GM19328 (cell line): ENCODE data around the gene APEH.

Experiments
- ATAC-seq: cut with Tn5 transposase; IDR thresholded peaks from one replicate; pipeline ENCODE4 v1.9.1; 2021; ENCODE audit warnings: mild to moderate bottlenecking, moderate library complexity; ENCODE audit not compliant: unreplicated experiment

APEH gene

DNA sequence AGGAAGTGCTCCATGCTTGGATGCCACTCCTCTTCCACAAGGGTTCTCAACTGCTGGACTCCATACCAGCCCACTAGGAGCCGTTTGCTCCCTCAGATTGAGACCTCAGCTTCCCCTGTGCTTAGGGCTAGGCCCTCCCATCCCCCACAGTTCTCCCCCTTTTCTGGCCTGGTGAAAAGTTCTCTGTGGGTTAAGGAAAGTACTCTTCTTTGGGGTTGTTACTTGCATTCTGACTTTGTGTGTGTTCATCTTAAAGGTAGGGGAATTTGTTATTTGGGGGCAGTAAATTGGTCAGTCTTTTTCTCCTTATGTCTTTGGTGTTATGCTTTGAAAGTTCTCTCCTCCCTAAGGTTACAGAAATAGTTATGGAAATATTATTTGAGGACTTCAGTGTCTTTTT is 24.0 kb upstream of the APEH start:
- no peak for ATAC-seq

DNA sequence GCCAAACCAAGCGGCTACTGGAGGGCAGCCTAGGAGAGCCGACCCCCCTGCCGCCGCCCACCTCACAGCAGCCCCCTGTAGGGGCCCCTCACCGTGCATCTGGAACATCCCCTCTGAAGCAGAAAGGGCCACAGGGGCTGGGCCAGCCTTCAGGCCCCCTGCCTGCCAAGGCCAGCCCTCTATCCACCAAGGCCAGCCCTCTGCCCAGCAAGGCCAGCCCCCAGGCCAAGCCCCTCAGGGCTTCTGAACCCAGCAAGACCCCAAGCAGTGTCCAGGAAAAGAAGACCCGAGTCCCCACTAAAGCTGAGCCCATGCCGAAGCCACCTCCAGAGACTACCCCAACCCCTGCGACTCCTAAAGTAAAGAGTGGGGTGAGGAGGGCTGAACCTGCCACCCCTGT is 23.5 kb upstream of the APEH start:
- ATAC-seq: no peak

DNA sequence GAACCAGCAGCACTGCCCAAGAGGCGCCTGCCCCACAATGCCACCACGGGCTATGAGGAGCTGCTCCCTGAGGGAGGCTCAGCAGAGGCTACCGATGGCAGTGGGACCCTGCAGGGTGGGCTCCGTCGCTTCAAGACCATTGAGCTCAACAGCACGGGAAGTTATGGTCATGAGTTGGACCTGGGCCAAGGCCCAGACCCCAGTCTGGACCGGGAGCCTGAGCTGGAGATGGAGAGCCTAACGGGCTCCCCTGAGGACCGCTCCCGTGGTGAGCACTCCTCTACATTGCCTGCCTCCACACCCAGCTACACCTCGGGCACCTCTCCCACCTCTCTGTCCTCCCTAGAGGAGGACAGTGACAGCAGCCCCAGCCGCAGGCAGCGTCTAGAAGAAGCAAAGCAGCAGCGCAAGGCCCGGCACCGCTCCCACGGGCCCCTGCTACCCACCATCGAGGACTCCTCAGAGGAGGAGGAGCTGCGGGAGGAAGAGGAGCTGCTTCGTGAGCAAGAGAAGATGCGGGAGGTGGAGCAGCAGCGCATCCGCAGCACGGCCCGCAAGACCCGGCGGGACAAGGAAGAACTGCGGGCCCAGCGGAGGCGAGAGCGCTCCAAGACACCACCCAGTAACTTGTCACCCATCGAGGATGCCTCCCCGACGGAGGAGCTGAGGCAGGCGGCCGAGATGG is 21.8 kb upstream of the APEH start:
- no peak for ATAC-seq

DNA sequence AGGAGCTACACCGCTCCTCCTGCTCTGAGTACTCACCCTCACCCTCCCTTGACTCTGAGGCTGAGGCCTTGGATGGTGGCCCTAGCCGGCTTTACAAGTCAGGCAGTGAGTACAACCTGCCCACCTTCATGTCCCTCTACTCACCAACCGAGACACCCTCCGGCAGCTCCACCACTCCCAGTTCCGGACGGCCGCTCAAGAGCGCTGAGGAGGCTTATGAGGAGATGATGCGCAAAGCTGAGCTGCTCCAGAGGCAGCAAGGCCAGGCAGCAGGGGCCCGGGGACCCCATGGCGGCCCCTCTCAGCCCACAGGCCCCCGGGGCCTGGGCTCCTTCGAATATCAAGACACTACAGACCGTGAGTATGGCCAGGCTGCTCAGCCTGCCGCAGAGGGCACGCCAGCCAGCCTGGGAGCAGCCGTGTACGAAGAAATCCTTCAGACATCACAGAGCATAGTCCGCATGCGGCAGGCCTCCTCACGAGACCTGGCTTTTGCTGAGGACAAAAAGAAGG is 21.2 kb upstream of the APEH start:
- ATAC-seq: no peak

DNA sequence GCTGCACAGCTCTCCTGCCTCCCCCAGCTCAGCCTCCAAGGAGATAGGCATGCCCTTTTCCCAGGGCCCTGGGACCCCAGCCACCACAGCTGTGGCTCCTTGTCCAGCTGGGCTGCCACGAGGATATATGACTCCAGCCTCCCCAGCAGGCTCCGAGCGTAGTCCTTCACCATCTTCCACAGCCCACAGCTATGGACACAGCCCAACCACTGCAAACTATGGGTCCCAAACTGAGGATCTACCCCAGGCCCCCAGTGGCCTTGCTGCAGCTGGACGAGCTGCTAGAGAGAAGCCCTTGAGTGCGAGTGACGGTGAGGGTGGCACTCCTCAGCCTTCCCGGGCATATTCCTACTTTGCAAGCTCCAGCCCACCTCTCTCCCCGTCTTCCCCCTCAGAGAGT is 20.5 kb upstream of the APEH start:
- ATAC-seq: no peak

DNA sequence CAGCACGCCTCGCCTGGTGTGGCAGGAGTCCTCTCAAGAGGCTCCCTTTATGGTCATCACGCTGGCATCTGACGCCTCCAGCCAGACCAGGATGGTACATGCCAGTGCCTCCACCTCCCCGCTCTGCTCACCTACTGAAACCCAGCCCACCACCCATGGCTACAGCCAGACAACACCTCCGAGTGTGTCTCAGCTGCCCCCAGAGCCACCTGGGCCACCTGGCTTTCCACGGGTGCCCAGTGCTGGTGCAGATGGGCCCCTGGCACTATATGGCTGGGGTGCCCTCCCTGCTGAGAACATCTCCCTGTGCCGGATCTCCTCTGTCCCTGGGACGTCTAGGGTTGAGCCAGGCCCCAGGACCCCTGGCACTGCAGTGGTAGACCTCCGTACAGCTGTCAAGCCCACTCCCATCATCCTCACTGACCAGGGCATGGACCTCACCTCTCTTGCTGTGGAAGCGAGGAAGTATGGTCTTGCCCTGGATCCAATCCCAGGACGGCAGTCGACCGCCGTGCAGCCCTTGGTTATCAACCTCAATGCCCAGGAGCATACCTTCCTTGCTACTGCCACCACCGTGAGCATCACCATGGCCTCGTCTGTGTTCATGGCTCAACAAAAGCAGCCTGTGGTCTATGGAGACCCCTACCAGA is 19.9 kb upstream of the APEH start:
- no peak for ATAC-seq

DNA sequence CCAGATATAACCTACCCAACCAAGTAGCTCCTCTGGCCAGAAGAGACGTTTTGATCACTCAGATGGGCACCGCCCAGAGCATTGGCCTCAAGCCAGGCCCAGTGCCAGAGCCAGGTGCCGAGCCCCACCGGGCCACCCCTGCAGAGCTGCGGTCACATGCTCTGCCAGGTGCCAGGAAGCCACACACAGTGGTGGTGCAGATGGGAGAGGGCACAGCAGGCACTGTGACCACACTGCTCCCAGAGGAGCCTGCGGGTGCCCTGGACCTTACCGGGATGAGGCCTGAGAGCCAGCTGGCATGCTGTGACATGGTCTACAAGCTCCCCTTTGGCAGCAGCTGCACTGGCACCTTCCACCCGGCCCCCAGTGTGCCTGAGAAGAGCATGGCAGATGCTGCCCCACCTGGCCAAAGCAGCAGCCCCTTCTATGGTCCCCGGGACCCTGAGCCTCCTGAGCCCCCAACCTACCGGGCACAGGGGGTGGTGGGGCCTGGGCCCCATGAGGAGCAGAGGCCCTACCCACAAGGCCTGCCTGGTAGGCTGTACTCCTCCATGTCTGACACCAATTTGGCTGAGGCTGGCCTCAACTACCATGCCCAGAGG is 19.1 kb upstream of the APEH start:
- no peak for ATAC-seq

DNA sequence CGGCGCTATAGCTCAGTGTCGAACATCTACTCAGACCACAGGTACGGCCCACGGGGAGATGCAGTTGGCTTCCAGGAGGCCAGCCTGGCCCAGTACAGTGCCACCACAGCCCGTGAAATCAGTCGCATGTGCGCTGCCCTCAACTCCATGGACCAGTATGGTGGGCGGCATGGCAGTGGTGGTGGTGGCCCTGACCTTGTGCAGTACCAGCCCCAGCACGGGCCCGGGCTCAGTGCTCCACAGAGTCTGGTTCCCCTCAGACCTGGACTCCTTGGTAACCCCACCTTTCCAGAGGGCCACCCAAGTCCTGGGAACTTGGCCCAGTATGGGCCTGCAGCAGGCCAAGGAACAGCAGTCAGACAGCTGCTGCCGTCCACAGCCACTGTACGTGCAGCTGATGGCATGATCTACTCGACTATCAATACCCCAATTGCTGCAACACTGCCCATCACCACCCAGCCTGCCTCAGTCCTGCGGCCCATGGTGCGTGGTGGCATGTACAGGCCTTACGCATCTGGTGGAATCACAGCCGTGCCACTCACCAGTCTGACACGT is 18.3 kb upstream of the APEH start:
- ATAC-seq: no peak

DNA sequence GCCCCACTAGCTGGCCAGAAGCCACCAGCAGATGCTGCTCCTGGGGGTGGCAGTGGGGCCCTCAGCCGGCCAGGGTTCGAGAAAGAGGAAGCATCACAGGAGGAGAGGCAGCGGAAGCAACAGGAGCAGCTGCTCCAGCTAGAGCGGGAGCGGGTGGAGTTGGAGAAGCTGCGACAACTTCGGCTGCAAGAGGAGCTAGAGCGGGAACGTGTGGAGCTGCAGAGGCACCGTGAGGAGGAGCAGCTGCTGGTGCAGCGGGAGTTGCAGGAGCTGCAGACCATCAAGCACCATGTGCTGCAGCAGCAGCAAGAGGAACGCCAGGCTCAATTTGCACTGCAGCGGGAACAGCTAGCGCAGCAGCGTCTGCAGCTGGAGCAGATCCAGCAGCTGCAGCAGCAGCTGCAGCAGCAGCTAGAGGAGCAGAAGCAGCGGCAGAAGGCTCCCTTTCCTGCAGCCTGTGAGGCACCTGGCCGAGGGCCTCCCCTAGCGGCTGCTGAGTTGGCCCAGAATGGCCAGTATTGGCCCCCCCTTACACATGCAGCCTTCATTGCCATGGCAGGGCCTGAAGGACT is 17.5 kb upstream of the APEH start:
- ATAC-seq: no peak

DNA sequence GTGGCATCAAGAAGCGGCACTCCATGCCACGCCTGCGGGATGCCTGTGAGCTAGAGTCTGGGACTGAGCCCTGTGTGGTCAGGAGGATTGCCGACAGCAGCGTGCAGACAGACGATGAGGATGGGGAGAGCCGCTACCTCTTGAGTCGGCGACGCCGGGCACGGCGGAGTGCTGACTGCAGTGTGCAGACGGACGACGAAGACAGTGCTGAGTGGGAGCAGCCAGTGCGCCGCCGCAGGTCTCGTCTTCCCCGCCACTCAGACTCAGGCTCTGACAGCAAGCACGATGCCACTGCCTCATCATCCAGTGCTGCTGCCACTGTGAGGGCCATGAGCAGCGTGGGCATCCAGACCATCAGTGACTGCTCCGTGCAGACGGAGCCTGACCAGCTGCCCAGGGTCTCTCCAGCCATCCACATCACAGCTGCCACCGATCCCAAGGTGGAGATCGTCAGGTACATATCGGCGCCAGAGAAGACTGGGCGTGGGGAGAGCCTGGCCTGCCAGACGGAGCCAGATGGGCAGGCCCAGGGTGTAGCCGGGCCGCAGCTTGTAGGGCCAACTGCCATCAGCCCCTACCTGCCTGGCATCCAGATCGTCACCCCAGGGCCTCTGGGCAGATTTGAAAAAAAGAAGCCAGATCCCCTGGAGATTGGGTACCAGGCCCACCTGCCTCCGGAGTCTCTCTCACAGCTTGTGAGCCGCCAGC is 16.8 kb upstream of the APEH start:
- ATAC-seq: no peak

DNA sequence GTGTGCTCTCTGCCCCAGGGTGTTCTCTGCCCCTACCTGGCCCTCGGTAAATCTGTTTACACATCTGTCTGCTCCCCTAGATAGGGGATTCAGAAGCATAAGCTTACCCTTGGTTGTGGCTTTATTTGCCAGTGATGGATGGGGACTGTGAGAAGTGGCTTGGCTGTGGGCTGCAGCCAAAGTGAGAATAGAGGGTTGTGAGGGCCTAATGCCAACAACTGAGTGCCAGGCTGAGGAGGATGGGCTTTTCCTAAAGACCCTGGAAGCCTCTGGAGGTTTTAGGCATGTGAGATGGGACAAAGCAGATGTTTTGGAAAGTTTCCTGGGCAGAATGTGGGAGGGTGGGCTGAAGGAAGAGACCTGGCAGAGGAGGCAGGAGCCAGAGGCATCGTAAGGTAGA is 15.4 kb upstream of the APEH start:
- no peak for ATAC-seq

DNA sequence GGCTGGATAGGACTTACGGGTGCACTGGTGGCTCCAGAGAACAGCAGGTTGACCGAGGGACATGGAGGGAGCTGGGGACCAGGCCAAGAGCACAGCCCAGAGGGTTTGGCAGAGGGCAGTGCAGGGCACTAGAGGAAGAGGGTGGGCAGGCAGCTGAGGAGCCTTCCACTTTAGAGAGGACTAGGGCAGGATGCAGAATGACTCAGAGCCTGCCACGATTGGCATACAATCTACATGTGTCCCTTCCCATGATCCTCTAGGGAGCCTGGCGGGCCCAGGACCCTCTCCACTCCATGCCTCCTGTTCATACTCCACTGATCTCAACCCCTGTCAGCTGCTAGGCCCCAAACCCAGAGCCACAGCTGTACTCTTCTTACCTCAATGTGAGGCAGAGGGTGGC is 14.4 kb upstream of the APEH start:
- ATAC-seq: no peak

DNA sequence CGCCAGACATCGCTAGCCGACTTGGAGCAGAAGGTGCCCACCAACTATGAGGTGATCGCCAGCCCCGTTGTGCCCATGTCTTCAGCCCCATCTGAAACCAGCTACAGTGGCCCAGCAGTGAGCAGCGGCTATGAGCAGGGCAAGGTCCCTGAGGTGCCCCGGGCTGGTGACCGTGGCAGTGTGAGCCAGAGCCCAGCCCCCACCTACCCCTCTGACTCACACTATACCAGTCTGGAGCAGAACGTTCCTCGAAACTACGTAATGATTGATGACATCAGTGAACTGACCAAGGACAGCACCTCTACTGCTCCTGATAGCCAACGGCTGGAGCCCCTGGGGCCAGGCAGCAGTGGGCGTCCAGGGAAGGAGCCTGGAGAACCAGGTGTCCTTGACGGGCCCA is 12.9 kb upstream of the APEH start:
- ATAC-seq: no peak

DNA sequence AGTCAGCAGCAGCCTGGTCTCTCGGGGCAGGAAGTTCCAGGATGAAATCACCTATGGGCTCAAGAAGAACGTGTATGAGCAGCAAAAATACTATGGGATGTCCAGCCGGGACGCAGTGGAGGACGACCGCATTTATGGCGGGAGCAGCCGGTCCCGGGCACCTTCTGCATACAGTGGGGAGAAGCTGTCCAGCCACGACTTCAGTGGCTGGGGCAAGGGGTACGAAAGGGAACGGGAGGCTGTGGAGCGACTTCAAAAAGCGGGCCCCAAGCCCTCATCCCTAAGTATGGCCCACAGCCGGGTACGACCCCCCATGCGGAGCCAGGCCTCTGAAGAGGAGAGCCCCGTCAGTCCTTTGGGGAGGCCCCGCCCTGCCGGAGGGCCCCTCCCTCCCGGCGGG is 12.1 kb upstream of the APEH start:
- no peak for ATAC-seq

DNA sequence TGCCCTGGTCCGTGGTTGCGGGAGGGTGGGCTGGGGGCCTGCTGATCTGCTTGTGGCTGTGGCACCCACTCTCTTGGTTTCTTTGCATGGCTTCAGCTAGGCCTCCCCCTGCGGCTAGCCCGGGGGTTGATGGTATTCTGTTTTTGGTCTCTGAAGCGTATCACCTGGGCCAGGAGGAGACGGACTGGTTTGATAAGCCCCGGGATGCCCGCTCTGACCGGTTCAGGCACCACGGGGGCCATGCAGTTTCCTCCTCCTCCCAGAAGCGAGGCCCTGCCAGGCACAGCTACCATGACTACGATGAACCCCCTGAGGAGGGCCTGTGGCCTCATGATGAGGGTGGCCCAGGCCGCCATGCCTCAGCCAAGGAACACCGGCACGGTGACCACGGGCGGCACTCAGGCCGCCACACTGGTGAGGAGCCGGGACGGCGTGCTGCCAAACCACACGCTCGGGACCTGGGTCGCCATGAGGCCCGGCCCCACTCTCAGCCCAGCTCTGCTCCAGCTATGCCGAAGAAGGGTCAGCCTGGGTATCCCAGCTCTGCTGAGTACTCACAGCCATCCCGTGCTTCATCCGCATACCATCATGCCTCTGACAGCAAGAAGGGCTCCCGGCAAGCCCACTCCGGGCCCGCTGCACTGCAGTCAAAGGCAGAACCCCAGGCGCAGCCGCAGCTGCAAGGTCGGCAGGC is 11.3 kb upstream of the APEH start:
- ATAC-seq: no peak

DNA sequence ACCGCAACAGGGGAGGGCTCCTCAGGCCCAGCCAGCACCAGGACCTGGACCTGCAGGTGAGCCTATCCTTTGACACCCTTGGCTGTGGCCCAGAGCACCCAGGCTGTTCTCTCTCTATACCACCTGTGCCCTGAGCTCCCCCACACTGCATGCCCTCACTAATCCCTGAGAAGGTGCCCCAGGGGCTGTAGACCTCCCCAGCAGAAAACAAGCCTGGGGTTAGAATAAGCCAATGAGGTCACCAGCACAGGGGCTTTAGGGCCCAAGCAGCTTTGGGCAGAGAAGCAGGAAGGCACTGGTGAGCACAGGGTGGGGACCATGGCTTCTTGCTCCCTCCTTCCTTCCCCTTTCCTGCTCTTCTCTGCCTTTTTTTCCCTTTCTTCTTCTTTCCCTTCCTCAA is 10.3 kb upstream of the APEH start:
- ATAC-seq: no peak

DNA sequence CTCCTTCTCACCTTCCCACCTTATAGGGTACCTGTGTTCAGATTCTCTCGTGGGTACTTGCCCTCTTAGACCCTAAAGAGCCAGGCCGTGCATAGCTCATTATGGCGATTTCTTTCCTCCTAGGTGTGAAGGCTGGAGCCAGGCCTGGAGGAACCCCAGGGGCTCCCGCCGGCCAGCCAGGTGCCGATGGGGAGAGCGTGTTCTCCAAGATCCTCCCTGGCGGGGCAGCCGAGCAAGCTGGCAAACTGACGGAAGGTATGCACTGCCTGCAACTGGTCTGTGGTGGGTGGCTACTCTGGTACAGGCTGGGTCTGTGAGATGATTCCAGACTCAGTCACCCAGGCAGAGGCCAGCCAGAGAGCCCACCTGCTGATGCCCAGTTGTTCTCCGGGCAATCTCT is 9.9 kb upstream of the APEH start:
- ATAC-seq: no peak

DNA sequence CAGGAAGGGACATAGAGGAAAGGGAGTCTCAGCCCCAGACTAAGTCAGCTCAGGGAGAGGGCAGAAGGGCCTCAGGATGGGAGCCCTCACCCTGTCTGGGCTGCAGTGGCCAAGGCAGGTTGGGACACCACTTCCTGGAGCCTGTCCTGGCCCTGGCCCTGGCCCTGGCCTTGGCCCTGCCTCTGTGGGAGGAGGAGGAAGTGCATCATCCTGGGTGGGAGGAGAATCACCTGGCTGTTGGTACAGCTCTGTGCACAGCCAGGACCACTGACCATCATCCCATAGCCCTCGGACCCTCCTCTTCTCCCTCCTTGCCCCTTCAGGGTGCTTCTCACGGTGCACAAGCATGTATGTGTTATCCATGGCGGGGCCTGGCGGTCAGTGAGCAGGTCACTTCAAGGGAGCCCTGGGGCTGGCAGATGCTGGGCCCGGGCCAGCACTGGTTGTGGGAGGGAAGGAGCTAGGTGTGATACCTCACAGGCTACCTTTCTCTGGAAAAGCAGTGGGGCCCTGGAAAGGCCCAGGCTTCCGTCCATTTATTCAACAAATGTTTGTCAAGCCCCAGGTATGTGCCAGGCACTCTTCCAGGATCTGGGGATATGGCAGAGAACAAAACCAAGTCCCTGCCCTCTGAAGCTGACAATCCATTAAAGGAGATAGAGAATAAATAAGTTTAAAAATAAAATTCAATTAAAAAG is 8.2 kb upstream of the APEH start:
- no peak for ATAC-seq

DNA sequence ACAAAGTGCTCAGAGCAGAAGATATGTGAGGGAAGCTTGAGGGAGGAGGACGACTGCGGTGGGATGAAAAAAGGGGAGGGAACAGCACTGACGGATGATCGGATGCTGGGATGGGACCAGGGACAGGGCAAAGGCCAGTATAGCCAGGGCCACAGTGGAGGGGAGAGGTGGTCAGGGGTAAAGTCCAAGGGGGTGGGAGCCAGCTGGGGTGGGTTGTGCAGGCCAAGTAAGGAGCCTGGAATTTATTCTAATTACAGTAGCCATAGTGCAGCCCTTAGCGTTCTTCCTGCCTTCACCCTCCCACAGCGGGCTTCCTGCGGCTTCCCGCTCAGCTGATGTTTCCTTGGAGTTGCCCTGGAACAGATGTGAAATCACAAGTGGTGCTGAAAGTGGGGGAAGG is 7.6 kb upstream of the APEH start:
- no peak for ATAC-seq
